Stimulated activated CD8-positive, alpha-beta memory T cell treated with anti-CD3 and anti-CD28 coated beads, Interleukin-7, amount 100 ng/mL, for 24 hours (primary cell): ENCODE measurements around the gene NEK6.

Source experiments
- DNase-seq: peaks from one replicate; pipeline ENCODE4 v3.0.0-alpha.2; 2020; ENCODE audit warnings: low read depth

NEK6 gene

GRCh38 chr9:124399968-124400940, 142.5 kb downstream of the NEK6 start:
- DNase-seq, result no peak
